NCI-H1092 (cell line): ENCODE measurements around the gene NFKBIE.

Source experiments
- DNase-seq: peaks from one replicate; lab custom pipeline; 2025; lab: John Stamatoyannopoulos, UW

The NFKBIE gene

GRCh38 chr6:44257753-44258324, 7.5 kb downstream of the NFKBIE start:
- no peak for DNase-seq

GRCh38 chr6:44257025-44257752, 8.2 kb downstream of the NFKBIE start, which contains the start of gene SLC35B2:
TSS of gene SLC35B2 (minus strand) at chr6:44257528. CDS start at chr6:44257410, 118 bp downstream.
- DNase-seq: peak; percentile 82

- no peak for DNase-seq
Measured at GRCh38 chr6:44256775-44257024, 8.7 kb downstream of the NFKBIE start.

GRCh38 chr6:44255871-44256774, 9.2 kb downstream of the NFKBIE start:
- no peak for DNase-seq

GRCh38 chr6:44255105-44255808, 10.1 kb downstream of the NFKBIE start:
- no peak for DNase-seq

GRCh38 chr6:44254191-44255104, 10.9 kb downstream of the NFKBIE start:
- no peak for DNase-seq

GRCh38 chr6:44253307-44254101, 11.8 kb downstream of the NFKBIE start:
- DNase-seq: no peak

- DNase-seq: no peak
Measured at GRCh38 chr6:44251576-44252524, 13.5 kb downstream of the NFKBIE start.

GRCh38 chr6:44250718-44251123, 14.6 kb downstream of the NFKBIE start:
- no peak for DNase-seq

GRCh38 chr6:44250067-44250717, 15.2 kb downstream of the NFKBIE start:
- no peak for DNase-seq

- no peak for DNase-seq
Measured at GRCh38 chr6:44249082-44249748, 16.1 kb downstream of the NFKBIE start.

- DNase-seq: no peak
Measured at GRCh38 chr6:44248579-44248978, 16.8 kb downstream of the NFKBIE start.

GRCh38 chr6:44247338-44248302, 17.7 kb downstream of the NFKBIE start:
- peak; percentile 55 for DNase-seq

- DNase-seq: peak; percentile 99
Measured at GRCh38 chr6:44246663-44247337, 18.6 kb downstream of the NFKBIE start, which contains the start of gene HSP90AB1. TSS of gene HSP90AB1 (plus strand) at chr6:44247101. CDS start at chr6:44248630, 1,529 bp downstream.

- peak; percentile 76 for DNase-seq
Measured at GRCh38 chr6:44245912-44246662, 19.3 kb downstream of the NFKBIE start.
